ENCODE data around the gene FOXK1. TPM values are rescaled to one million over a fixed set of nuclear protein-coding genes. Genes with fewer than 3 reads are reported as not detected.
A peak's percentile ranks its signal among the peaks of the same experiment; 100 is the strongest.

Gene FOXK1
- total RNA-seq, 6 donors from 2014 or later, result 25.1 to 40.7 (median 34.1) TPM

DNA sequence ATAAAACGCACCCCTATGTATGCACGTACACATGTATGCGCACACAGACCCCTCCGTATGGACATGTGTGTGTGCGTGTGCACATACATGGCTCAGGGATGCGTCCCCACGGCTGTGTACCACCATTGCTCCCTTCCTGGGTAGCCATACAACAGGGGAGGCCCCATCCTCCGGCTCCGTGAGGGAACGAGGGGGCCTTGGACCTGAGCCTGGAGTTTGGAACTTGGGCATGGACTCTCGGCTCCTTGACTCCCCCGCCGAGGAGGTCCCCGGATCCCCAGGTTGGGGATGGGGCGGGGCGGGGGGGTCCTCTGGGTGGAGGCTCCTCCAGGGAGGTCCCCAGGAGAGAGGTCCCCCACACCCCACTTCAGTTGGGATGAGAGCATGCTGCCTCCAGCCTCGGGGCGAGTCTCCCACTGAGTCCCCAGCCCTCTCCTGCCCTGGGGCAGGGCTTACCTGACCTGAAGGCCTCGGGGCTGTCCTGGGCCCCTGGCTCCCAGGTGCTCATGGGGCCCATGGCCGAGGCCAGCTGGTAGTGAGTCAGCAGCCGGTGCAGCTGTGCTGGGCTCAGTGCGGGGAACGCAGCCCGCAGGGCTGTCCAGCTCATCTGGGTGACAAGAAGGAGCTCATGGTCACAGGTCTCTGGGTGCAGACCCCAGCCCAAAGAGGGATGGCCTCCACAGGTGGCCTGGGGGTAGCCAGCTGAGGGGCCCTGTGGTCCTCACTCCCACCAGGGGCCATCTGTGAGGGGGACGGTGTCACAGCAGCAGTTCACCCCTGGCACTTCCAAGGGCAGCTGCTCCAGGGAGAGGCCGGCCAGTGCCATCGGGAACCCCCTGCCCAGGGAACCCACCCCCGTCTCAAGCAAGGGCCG lies 123.3 kb downstream of the FOXK1 start:
- TF ChIP-seq, protein P1, sequence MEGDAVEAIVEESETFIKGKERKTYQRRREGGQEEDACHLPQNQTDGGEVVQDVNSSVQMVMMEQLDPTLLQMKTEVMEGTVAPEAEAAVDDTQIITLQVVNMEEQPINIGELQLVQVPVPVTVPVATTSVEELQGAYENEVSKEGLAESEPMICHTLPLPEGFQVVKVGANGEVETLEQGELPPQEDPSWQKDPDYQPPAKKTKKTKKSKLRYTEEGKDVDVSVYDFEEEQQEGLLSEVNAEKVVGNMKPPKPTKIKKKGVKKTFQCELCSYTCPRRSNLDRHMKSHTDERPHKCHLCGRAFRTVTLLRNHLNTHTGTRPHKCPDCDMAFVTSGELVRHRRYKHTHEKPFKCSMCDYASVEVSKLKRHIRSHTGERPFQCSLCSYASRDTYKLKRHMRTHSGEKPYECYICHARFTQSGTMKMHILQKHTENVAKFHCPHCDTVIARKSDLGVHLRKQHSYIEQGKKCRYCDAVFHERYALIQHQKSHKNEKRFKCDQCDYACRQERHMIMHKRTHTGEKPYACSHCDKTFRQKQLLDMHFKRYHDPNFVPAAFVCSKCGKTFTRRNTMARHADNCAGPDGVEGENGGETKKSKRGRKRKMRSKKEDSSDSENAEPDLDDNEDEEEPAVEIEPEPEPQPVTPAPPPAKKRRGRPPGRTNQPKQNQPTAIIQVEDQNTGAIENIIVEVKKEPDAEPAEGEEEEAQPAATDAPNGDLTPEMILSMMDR (IDR thresholded peaks at IDR 0.05), result no peak
- TF ChIP-seq POLR2AphosphoS5 (IDR thresholded peaks at IDR 0.05) (no peak), POLR2A (IDR thresholded peaks at IDR 0.05) (no peak), EP300 (IDR thresholded peaks at IDR 0.05) (no peak)
- no peak overlapping the region for H3K4me3 ChIP-seq
- peaks cover 0 to 4% (median 0%) of the 10 kb centered on the region in 4 donors for H3K4me1 ChIP-seq
- DNase-seq (peak in 1 of 2 donors; percentile 59), ATAC-seq (ENCODE audit: low FRiP score in 2 of 2) (peak in 1 of 2 donors; percentile 34)
- H3K36me3 ChIP-seq, result peaks cover 0 to 7% (median 0%) of the 10 kb centered on the region in 4 donors
- H3K27me3 ChIP-seq, result no peaks in the 10 kb centered on the region
- H3K27ac ChIP-seq, result no peak overlapping the region
- WGBS, 2 donors, result 95 to 96% methylated on average over 12 to 19 of the region's 29 CpGs
- no peaks in the 10 kb centered on the region for H3K9me3 ChIP-seq

DNA sequence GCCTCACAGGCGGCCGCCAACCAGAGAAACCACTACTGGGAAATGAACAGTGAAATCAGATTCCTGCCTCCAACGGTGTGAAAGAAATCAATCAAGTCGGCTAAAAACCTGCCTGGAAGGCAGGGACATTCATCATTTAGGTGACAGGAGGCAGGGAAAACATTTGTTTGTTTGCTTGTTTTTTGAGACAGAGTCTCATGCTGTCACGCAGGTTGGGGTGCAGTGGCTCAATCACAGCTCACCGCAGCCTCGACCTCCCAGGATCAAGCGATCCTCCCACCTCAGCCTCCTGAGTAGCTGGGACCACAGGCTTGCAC lies 123.8 kb downstream of the FOXK1 start:
- Histone ChIP-seq H3K4me3 (no peak overlapping the region), H3K27me3 (no peaks in the 10 kb centered on the region), H3K27ac (no peak overlapping the region), H3K36me3 (peaks cover 0 to 7% (median 0%) of the 10 kb centered on the region in 4 donors), H3K9me3 (no peaks in the 10 kb centered on the region), H3K4me1 (peaks cover 0 to 4% (median 0%) of the 10 kb centered on the region in 4 donors)
- TF ChIP-seq EP300 (IDR thresholded peaks at IDR 0.05) (no peak), POLR2A (IDR thresholded peaks at IDR 0.05) (no peak), POLR2AphosphoS5 (IDR thresholded peaks at IDR 0.05) (no peak)
- TF ChIP-seq, protein P1 (IDR thresholded peaks at IDR 0.05), result no peak
- WGBS, 2 donors, result 71 to 84% methylated on average over 6 to 8 of the region's 8 CpGs
- ATAC-seq (ENCODE audit: low FRiP score in 2 of 2) (no peak), DNase-seq (no peak)

DNA sequence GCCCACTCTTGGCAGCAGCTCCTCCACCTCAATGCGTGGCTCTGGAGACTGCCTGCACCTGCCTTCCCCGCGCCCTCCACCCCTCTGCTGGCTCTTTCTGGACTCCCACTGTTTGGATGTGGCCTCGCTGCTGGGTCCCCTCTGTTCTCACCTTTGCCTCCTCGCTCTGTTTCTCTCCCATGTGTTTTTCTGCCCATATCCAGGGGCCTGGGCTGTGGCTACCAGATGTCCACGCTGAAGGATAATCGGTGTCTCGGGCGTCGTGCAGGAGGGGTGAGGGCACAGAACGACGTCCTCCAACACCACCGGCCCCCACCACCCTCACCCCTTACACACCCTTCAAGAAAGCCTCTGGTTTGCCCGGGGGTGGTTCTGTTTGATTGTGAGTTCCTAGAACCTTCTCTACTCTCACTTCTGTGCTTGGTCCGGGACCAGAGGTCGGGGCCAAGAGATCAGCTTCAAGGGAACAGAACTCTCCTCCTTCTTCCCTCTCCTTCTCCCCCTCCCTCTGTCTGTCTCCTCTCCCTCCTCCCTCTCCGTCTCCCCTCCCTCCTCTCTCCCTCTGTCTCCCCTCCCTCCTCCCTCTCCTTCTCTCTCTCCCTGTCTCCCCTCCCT lies 125.0 kb downstream of the FOXK1 start:
- DNase-seq (no peak), ATAC-seq (ENCODE audit: low FRiP score in 2 of 2) (peak in 1 of 2 donors; percentile 19)
- TF ChIP-seq, protein P1 (IDR thresholded peaks at IDR 0.05), result no peak
- TF ChIP-seq POLR2A (IDR thresholded peaks at IDR 0.05) (no peak), POLR2AphosphoS5 (IDR thresholded peaks at IDR 0.05) (no peak), EP300 (IDR thresholded peaks at IDR 0.05) (no peak)
- H3K27me3 ChIP-seq, result no peaks in the 10 kb centered on the region
- H3K27ac ChIP-seq, result no peak overlapping the region
- H3K4me3 ChIP-seq, result no peak overlapping the region
- peaks cover 0 to 4% (median 0%) of the 10 kb centered on the region in 4 donors for H3K4me1 ChIP-seq
- H3K36me3 ChIP-seq, result no peaks in the 10 kb centered on the region
- 73 to 75% methylated on average over 17 of the region's 17 CpGs for WGBS, 2 donors
- H3K9me3 ChIP-seq, result no peaks in the 10 kb centered on the region

DNA sequence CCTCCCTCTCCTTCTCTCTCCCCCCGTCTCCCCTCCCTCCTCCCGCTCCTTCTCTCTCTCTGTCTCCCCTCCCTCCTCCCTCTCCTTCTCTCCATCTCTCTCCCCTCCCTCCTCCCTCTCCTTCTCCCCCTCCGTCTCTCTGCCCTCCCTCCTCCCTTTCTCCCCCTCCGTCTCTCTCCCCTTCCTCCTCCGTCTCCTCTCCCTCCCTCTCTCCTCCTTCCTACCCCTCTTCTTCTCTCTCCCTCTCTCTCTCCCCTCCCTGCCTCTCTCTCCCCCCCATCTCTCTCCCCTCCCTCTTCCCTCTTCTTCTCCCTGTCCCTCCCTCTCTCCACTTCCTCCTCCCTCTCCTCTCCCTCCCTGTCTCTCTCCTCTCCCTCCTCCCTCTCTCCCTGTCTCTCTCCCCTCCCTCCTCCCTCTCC lies 125.5 kb downstream of the FOXK1 start:
- DNase-seq (no peak), ATAC-seq (ENCODE audit: low FRiP score in 2 of 2) (no peak)
- TF ChIP-seq POLR2AphosphoS5 (IDR thresholded peaks at IDR 0.05) (no peak), EP300 (IDR thresholded peaks at IDR 0.05) (no peak), POLR2A (IDR thresholded peaks at IDR 0.05) (no peak)
- TF ChIP-seq, protein P1 (IDR thresholded peaks at IDR 0.05), result no peak
- Histone ChIP-seq H3K36me3 (no peaks in the 10 kb centered on the region), H3K9me3 (no peaks in the 10 kb centered on the region), H3K27ac (peak overlapping the region in 1 of 4 donors; percentile 42), H3K27me3 (no peaks in the 10 kb centered on the region), H3K4me3 (no peak overlapping the region), H3K4me1 (peaks cover 0 to 4% (median 0%) of the 10 kb centered on the region in 4 donors)
- WGBS, 2 donors, result 40 to 73% methylated on average over 1 to 5 of the region's 5 CpGs

Data from upper lobe of left lung (tissue), 6 donors.